Measurements from ENCODE around the gene ACSM2B.
"Not testable (repeated sequence)": the region's sequence is repeated elsewhere in the genome, so short reads cannot be mapped to it uniquely, and the experiment has no call there.

The ACSM2B gene

DNA sequence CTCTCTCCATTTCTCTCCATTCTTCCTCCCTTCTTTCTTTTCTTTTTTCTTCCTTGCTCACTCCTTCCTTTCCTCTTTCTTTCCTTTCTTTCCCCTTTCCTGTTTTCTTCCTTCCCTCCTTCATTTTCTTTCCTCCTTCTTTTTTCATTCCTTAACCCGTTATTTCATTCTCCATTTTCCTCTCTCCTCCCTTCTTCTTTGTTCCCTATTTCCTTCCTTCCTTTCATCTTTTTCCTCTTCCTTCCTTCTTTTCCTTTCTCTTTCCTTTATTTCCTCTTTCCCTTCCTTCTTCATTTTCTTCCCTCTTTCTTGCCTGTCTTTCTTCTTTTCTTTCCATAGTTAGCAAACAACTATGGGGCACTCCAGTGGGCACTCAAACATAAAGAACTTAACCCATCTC is 16.6 kb upstream of the ACSM2B start:
- not testable (repeated sequence) for DNase-seq

DNA sequence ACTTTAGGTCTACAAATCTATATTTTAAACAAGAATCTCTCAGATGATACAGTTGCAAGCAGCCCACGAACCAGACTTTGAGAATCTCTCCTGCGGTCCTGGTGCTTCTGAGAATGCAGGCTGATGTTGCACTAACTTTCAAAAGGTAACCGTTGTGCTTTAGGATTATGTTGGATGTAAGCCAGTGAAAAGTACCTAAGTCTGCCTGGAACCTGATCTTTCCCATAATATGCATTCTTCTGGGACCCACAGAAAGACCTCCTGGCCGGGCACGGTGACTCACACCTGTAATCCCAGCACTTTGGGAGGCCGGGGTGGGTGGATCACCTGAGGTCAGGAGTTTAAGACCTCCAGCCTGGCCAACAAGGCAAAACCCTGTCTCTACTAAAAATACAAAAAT is 13.3 kb upstream of the ACSM2B start:
- DNase-seq = not testable (repeated sequence)

DNA sequence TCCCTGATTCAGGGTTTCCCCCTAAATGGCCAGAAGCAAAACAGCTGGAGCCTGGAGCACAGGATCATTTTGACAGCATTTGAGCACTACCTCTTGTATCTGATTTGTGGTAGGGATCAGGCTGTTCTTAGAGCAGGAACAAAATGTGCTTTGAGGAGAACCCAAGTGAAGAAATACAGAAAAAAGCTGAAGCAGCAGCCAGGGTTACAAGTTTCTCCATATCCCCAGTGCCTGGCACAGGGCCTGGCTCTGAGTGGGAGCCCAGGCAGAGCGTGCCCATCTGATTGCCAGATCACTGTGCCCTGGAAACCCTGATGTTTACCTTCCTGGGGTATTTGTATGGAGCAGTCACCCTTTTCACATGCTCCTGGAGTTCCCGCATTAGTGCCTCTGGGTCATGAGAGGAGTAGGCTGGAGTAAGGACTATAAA is 11.5 kb upstream of the ACSM2B start:
- not testable (repeated sequence) for DNase-seq

DNA sequence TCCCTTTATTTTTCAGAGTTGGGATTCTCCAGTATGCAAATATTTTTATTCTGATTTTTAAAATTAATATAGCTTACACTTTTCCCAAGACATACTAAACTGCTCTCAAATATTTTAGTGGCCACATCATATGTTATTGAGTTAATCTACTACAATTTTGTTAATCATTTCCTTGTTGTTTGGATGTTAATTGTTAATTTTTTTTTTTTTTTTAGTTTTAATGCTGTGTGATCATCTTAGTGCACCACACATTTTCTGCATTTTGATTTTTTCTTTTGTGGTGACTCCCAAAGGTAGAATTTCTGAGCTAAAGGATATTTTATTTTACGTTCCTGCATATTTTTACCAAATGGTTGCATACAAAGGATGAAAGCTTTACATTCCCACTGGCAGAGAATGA is 10.5 kb upstream of the ACSM2B start:
- not testable (repeated sequence) for DNase-seq

DNA sequence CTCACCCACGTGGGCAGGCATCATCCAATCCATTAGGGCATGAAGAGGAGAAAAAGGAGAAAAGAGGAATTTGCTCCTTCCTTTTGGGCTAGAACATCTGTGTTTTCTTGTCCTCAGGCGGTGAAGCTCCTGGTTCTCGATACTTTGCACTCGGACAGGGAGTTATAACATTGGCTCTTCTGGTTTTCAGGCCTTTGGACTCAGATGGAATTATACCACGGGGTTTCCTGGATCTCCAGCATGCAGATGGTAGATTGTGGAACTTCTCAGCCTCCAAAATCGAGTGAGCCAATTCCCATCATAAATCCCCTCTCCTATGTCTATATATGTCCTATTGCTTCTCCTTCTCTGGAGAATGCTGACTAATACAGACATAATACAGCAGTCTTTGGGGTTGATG is 9.9 kb upstream of the ACSM2B start:
- DNase-seq = not testable (repeated sequence)

DNA sequence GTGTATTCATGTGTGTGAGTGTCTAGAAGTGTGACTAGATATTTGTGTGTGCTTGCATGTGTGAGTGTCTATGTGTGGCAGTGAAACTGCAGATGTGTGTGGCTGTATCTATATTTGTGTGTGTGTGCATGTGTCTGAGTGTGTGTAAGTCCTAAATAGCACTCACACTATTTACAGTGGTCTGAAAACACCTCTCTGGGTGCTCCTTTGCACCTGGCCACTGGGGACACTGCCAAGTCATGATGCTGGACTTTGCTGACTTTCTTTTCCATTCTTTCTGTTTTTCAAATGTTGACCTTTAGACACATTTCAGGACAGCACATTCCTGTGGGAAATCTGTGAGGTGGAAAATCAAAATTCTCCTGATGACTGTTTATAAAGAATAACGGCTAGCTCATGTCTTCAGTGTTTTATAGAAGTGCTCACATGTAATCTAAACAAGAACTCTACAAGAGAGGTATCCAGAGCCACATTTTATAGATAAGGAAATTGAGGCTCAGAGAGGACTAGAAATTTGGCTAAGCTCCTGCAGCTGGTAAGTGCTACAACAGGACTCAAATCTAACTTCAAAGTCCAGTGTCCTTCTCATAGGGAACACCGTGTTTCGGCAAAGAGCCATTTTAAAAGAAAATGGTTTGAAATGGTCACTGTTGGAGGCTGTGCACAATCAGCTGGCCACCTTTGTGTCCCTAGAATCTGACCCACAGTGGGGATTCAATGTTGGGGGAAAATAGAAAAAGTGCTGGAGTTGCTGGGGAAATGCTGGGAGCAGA is 4.5 kb upstream of the ACSM2B start:
- DNase-seq = not testable (repeated sequence)

DNA sequence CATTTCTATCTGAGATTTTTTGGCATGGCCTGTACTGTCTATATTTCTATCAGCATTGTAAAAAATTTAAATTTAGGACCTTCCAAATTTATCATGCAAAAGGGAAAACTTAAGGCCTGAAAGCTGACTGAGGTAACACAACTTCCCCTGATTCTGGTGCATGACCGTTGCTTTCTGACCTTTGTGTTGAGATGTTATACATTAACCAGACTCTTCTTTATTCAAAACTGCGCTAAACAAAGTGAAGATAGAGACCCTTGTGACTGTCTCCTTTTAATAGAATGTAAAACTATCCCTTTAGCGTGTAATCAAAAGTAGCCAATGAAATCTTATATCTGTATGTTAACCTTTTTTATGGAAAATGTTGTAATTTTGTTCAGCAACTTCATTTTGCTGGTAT is 1.9 kb upstream of the ACSM2B start:
- DNase-seq = not testable (repeated sequence)

DNA sequence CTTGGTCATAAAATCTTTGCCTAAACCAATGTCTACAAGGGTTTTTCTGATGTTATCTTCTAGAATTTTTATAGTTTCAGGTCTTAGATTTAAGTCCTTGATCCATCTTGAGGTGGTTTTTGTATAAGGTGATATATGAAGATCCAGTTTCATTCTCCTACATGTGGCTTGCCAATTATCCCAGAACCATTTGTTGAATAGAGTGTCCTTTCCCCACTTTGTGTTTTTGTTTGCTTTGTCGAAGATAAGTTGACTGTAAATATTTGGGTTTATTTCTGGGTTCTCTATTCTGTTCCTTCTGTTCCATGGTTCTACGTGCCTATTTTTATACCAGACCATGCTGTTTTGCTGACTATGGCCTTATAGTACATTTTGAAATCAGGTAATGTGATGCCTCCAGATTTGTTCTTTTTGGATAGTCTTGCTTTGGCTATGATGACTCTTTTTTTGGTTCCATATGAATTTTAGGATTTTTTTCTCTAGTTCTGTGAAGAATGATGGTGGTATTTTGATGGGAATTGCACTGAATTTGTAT is 7.0 kb downstream of the ACSM2B start:
- DNase-seq = not testable (repeated sequence)

DNA sequence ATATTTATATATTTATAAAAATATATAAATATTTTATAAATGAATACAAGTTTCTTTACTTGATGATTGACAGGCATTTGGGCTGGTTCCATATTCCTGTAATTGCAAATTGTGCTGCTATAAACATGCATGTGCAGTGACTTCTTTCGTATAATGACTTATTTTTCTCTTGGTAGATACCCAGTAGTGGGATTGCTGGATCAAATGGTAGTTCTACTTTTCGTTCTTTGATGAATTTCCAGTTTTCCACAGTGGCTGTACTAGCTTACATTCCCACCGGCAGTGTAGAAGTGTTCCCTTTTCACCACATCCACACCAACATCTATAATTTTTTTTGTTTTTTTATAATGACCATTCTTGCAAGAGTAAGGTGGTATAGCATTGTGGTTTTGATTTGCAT is 7.8 kb downstream of the ACSM2B start:
- no peak for DNase-seq

DNA sequence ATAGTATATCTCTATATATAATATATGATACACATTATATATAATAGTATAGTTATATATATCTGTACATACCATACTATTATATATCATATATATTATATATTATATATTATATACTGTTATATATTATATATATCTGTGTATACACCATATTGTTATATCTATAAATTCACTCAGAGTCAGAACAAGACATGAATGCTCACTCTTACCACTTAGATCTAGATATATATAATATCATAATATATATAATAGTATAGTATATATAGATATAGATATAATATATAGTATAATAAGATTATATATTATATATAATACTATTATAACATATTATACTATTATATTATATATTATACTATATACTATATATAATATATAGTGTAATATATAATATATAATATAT is 9.3 kb downstream of the ACSM2B start:
- DNase-seq = no peak

DNA sequence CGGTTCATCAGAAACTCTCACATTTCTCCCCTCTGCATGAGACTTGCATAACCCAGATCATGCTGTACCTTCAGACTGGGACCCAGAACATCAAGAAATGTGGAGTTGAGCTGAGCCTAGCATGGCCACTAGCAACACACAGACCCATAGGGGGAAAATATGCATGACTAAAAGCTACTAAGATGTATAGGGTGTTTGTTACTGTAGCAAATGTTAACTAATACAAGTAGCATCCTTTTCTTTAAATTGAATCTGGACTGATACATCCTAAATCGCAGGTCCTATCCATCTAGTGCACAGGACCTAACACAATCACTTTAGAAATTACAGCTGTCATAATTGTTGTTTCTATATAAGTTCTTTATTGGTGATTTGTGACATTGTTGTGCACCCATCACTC is 10.8 kb downstream of the ACSM2B start:
- not testable (repeated sequence) for DNase-seq

DNA sequence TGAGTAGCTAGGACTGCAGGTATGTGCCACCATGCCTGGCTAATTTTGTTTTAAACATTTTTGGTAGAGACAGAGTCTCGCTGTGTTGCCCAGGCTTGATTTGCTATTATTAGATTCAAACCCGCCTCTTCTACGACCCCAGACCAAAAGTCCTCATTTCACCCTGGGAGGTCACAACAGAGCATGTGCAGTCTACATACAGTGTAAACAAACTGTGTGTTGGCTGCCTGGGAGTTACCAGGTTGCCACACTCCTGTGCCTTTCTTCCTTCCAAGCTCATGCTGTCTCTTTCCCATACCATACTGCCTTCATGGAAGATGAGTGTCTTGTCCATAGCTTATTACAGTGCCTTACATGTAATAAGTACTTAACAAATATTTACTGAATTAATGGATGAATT is 11.9 kb downstream of the ACSM2B start:
- not testable (repeated sequence) for DNase-seq

DNA sequence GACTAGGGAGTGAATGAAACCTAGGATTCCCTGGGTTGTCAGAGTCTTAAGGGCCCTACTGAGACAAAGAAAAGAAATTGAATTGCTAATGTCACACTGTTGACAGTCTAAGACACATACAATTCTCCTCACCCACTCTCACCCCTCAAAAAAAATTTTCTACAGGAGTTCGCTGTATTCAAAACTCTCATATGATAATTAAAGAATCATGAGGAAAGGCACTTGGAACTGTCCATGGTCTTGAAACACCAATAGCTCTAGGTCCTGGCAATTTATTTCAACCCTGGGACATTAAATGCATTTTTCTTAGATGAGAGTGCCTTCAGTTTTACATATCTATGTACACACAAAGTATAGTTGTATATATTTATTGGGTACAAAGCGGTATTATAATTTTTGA is 20.5 kb downstream of the ACSM2B start:
- DNase-seq = not testable (repeated sequence)

DNA sequence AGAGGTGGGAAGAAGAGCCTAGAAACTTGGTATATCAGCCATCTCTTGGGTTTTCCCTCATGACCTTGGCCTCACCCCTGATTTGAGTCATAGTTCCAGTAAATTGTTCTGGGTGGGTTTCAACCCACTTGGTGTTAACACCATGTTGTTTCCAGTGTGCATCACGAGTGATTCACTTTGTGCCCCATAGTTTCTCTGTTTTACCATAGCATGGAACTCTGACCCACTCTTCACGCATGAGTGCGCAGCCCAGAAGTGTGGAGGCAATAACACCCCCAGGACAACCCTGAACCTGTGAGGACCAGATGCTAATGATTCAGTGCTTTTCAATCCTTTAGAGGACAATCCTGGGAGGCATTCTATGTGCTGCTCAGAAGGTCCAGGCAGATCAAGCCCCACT is 21.5 kb downstream of the ACSM2B start:
- not testable (repeated sequence) for DNase-seq

DNA sequence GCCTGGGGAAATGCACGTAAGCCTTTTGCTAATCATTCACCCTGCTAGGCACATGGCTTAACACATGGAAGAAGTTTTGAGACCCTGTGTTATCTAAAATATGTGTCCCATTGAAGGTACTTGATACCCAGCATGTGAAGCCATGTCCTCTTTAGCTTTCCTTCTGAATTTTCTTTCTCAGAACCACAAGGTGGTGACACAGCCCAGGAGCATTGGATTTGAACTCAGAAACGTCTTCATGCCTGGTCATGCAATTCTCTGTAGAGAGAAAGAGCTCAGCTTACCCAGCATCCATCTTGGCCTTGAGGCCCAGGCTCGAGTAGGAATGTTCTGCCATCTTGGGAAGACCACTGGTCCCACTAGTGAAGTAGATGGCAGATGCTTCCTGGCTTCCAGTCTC is 22.7 kb downstream of the ACSM2B start:
- DNase-seq = not testable (repeated sequence)

DNA sequence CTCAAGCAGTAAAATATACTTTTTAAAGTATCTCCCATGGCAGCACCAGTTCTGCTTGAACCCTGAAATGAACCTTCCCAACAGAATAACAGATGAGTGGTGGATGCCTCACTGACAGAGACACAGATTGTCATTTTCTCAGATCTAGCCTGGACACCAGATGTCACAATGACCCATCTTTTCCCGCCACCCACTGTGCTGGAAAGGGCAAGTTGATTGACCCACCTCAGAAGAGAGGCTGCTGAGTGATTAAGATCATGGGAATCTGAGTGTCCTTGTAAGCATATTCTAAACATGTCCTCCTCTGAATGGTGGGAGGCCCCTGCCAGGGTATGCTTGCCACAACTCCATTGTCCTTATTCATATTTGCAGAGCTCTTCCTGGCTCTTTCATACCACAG is 29.2 kb downstream of the ACSM2B start:
- not testable (repeated sequence) for DNase-seq

DNA sequence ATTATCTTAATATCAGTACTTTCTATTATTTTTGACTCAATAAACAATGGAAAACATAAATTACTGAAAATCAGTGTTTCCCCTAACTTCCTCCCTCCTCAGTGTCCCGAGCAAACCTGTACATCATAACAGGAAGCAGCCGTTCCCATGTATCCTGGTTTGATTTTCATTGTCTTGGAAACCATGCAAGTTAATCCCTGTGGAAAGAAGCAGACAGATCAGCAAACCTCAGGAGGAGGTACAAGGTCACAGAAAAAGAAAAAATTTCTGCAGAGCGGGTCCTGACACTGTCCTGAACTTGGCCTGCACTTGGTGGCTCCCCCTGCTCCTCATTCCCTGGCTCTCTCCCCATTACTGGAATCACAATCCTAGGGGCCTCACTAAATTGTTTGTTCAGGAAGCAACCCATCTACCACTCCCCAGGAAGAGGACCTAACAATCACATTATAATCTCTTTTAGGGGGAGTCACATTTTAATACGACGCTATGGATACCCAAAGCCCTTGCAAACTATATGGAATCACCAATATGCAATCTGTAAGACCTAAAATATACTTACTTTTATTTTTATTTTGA is 29.8 kb downstream of the ACSM2B start:
- not testable (repeated sequence) for DNase-seq

DNA sequence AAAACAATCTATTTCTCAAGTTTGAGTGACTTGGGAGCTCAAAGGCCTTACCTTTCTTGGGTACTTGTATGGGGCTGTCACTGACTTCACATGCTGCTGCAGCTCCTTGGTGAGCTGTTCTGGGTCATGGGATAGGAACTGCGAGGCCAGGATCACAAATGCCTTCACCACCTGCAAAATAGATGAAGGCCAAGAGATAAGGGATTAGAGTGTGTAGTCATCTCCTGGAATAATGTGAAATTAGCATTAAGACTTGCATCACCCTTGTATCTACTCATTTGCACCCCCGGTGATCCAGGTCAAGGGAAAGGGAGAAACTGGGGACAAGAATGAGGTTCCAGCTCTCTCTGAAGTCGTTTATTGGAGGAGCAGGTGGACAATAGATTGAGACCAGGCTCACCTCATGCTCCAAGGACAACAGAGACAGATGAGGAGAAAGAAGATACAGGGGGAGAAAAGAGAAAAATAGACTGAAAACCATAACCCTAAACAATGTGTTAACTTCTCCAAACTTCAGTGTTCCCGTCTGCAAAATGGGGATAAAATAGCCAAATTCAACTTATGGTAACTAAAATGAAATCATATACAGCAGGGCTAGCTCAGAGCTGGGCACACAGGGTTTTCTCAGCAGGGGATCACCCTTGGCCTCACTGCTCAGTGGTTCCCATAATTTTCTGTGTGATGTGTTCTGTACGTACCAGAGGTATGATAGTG is 35.4 kb downstream of the ACSM2B start:
- not testable (repeated sequence) for DNase-seq

DNA sequence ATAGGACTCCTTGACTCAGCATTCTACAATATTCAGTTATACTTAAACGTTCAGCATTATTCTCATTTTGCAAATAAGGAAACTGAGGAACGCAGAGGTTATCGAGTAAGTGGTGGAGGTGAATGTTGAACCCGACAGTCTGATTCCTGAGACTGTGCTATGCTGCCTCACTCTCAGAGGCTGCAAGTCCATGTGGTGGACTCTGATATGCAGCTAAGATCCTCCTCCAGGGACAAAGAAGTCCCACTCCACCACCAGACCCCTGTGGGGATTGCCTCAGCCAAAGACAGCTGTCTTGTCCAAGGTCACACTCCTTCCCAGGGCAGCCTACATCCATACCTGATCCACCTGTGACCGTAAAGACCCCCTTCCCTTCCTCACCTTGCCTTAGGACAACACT is 37.5 kb downstream of the ACSM2B start:
- no peak for DNase-seq

DNA sequence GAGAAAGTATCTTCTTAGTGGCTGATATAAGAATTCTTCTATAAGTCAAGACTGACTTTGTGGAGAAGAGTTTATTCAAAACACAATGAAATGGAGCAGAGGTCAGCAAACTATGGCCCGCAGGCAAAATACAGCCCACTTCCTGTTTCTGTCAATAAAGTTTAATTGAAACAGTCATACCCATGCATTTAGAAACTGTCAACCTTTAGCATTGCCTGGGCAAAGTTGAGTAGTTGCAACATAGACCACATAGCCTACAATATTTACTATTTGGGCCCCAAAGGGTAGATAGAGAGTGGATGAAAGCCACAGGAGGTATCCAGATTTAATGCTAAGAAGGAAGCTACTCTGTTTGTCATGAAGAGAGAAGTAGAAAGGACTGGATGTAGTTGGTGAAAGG is 38.0 kb downstream of the ACSM2B start:
- DNase-seq = no peak

DNA sequence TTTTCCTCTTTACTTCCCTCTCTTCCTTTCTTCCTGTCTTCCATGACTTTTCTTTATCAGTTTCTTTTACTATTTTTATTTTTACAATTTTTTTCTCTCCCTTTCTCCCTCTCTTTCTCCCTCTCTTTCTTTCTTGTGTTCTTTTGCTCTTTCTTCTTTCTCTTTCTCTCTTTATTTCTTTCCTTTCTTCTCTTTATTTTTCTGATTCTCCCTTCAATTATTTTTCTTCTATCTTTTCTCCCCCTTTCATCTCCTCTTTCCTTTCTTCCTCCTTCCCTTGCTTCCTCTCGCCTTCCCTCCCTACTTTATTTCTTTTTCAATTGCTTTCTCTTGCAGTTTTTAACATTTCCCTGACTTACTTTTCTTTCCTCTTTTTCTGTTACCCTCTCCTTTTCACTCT is 39.5 kb downstream of the ACSM2B start:
- DNase-seq = not testable (repeated sequence)

DNA sequence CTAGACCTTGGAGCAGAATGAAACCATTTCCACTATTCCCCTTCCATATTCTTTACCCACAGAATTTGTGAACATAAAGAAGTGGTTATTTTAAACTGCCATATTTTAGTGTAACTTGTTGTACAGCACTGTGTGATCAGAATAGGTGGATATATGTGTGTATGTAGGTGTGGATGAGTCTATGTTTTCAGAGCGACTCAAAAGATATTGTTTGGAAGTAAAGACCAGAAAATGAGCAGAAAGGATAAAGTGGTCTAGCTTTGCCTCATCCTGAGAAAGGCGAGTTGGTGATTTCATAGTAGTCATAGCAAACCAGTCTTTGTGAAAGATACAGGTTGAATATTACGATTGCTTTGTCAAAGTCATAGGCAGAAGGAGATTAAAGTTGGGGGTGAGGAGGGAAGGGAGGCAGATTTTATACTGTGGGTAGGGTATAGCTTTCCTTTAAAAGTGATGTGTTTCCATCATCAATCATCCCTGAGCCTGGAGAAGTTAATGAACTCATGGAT is 43.8 kb downstream of the ACSM2B start:
- not testable (repeated sequence) for DNase-seq

DNA sequence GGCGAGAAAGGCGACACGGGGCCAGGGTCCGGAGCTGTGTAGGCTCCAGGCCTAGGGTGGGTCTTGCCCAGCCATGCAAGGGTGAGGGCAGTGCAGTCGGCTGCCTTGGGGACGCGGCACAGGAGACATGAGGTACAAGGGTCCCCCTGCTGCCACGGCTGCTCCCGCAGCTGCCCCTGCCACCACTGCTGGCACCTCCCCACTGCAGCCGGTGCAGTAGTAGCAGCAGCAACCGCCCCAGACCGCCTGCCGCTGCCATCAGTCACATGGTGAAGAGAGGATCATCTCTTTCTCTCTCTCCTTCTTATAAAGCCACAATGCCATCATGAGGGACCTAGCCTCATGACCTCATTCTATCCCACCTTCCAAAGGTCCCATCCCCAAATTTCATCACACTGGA is 44.4 kb downstream of the ACSM2B start:
- DNase-seq = not testable (repeated sequence)

All from islet precursor cell (in vitro differentiated cells).